LNCaP clone FGC (cell line): ENCODE results near the gene CEMIP2.

Experiments
- DNase-seq: peaks from one replicate; pipeline ENCODE4 v3.0.0-alpha.2; 2011; ENCODE audit warnings: low read depth
- H3K4me3 ChIP-seq: 2 replicates; pipeline ENCODE4 v1.5.1; 2011; ENCODE audit warnings: mild to moderate bottlenecking, low read depth, low read length, control low read depth
- TF ChIP-seq, protein P1 (sequence below): IDR thresholded peaks from 2 replicates; pipeline ENCODE4 v1.5.1; 2012; ENCODE audit warnings: mild to moderate bottlenecking; ENCODE audit not compliant: control insufficient read depth, insufficient read depth; ENCODE audit errors: extremely low read depth

The CEMIP2 gene

DNA sequence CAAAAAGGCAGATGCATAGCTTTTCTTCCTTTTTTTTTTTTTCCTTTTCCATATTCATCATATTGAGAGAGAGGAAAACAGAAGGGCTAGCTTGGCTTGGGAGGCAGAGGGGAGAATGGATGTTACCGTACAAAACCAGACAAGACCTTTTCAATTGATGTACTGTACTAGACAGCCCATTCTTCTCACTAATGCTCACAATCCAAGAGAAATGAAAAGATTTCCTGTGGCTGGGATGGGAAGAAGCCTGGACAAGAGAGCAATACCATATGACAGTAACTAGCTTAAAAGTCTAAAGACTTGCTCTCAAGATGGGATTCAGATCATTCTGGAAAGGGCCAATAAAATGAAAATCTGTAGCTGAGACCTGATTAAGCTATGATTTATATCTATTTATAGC is 3.4 kb downstream of the CEMIP2 start:
- TF ChIP-seq, protein P1, sequence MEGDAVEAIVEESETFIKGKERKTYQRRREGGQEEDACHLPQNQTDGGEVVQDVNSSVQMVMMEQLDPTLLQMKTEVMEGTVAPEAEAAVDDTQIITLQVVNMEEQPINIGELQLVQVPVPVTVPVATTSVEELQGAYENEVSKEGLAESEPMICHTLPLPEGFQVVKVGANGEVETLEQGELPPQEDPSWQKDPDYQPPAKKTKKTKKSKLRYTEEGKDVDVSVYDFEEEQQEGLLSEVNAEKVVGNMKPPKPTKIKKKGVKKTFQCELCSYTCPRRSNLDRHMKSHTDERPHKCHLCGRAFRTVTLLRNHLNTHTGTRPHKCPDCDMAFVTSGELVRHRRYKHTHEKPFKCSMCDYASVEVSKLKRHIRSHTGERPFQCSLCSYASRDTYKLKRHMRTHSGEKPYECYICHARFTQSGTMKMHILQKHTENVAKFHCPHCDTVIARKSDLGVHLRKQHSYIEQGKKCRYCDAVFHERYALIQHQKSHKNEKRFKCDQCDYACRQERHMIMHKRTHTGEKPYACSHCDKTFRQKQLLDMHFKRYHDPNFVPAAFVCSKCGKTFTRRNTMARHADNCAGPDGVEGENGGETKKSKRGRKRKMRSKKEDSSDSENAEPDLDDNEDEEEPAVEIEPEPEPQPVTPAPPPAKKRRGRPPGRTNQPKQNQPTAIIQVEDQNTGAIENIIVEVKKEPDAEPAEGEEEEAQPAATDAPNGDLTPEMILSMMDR = no peak
- no peak for DNase-seq
- no peak overlapping the region for H3K4me3 ChIP-seq

DNA sequence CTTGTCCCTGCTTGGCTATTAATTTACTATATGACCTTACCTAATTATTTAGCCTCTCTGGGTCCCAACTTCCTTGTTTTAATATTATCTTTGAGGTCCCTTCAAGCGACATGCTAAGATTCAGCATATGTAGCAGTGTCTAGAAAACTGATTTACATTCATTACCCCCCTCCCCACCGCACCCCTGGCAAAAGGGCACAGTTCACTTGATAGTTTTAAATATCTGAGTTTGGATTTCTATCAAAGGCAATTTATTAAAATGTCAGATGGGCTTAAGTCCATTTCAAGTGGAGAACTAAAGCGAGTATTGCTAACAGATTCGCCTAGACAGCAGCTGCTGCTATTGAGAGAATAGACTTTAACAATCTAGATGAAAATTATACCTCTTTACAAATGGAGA is 3.9 kb downstream of the CEMIP2 start:
- TF ChIP-seq, protein P1 = no peak
- no peak for DNase-seq
- no peak overlapping the region for H3K4me3 ChIP-seq

DNA sequence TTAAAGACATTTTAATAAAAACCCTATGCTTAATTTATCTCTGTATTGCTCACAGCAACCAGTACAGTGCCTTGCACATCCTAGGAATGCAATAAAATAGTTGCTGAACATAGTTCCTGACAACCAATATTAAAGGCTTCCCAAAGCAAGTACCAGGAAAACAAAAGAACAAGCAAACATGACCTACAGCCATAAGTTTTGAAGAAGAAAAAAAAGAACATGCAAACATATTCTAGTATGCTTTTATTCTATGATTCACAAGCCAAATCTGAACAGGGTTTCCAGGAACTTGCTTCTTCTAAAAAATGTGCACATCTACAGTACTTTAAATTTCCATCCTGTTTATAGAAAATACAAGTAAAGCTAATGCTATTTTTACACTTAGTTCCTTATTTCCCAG is 4.5 kb downstream of the CEMIP2 start:
- TF ChIP-seq, protein P1 = no peak
- DNase-seq = no peak

DNA sequence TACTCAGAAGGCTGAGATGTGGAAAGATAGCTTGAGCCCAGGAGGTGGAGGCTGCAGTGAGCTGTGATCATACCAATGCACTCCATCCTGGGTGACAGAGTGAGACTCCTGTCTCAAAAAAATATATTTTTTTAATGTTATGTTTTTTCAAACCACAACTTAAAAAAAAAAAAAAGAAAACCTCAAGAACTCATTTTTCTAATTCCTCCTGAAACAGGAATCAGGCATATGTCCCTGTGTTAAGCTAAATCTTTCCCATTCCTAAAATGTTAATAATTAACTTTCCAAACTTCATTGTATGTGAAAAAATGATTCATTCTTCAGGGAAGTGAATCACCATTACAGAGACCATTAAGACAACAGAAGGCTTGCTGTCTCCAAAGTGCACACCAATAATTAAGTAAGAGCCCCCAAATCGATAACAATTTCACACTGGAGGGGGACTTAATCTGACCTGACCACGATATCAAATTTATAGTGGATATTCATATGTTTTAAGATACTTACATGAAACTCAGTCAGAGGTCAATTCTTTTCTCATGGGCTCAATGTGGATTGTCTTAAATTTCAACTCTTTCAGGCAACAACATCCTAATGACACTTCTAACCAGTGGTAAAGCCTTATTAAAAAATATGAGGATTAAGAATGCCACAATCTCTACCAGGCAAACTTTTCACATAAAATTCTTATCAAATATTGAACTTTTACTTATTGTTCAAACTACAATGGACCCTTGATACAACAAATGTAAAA is 5.2 kb downstream of the CEMIP2 start:
- no peak overlapping the region for H3K4me3 ChIP-seq
- DNase-seq = no peak
- TF ChIP-seq, protein P1 = no peak

More for the DNA sequence above, 4.5 kb downstream of the CEMIP2 start:
- no peak overlapping the region for H3K4me3 ChIP-seq

DNA sequence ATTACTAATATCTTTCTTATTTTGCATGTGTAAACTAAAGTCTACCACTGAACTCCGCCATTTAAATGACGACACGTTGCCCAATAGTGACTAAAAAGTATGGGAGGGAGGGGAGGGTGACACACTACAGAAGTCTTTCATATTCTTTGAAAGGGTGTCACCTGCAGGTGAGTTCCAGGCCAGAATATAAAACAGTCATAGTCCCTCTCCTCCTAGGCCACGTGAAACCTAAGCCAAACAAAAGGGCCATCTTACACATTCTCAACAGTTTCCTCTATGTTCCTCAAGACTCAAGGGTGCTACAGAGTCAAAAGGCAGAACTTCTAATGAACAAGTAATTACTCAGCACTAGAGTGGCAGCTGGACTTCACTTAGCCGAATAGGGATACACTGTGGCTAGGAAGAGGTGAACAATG is 6.4 kb downstream of the CEMIP2 start:
- H3K4me3 ChIP-seq = no peak overlapping the region
- no peak for DNase-seq
- TF ChIP-seq, protein P1 = no peak

DNA sequence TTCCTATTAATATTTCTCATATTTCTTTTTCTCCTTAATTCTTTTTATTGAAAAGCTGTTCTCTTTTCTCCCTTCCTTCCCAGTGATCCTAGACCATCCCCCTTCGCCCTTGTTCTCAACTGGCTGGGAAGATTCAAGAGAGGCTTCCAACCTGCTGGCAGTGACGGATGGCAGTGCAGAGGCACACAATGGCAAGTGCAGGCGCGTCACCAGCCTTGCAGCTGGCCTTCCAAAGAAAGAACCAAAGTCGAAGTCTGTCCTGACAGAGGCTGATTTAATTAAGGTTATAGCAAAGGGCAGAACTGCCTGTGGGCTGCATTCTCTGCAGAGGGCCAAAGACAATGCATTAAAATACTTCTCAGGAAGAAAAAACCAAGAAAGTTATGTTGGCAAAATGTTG is 7.4 kb downstream of the CEMIP2 start:
- no peak for DNase-seq
- no peak overlapping the region for H3K4me3 ChIP-seq
- TF ChIP-seq, protein P1 = no peak

DNA sequence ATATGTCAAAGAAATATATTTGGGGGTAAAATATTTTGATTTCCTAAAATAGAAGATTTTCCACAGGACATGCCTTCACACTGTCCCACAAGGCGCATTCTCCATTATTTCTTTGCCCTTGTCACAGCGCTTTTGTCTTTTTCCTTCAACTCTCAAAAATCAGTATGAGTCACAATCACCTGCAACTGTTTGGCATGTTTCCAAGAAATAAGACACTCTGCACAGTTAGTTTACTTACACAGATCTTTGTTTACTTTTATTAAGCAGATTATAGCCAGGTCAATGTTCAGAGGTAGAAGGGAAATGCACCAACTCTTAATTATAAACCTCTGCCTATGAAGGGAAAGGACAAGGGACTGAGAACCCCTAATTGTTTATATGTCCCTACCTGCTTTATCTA is 9.5 kb downstream of the CEMIP2 start:
- H3K4me3 ChIP-seq = peak overlapping the region; percentile 43
- TF ChIP-seq, protein P1 = no peak
- peak; percentile 91 for DNase-seq
